HG02571 (cell line): ENCODE measurements around the gene IRF9.

Source experiments
- ATAC-seq: cut with Tn5 transposase; IDR thresholded peaks from one replicate; pipeline ENCODE4 v1.9.1; 2021; ENCODE audit warnings: mild to moderate bottlenecking, moderate library complexity; ENCODE audit not compliant: unreplicated experiment

IRF9 gene

GRCh38 chr14:24160850-24161804 lies at the start of gene IRF9:
TSS of gene IRF9 (plus strand) at chr14:24161265. CDS start at chr14:24162145, 880 bp downstream.
- peak; percentile 70 for ATAC-seq

- ATAC-seq: no peak
These were observed 47.7 kb upstream of the IRF9 start for GRCh38 chr14:24113379-24113800.

GRCh38 chr14:24113801-24114531 lies 47.1 kb upstream of the IRF9 start:
- ATAC-seq: peak; percentile 27

- ATAC-seq: peak; percentile 80
These were observed 46.3 kb upstream of the IRF9 start, which contains the start of the genes DCAF11 and NRL for GRCh38 chr14:24114532-24115421. TSS of gene DCAF11 (plus strand) at chr14:24114777. CDS start at chr14:24115595, 818 bp downstream. TSS of gene NRL (minus strand) at chr14:24114949. CDS start at chr14:24082848, 32,101 bp downstream.

- no peak for ATAC-seq
These were observed 45.5 kb upstream of the IRF9 start for GRCh38 chr14:24115422-24116127.

- ATAC-seq: no peak
These were observed 44.8 kb upstream of the IRF9 start for GRCh38 chr14:24116128-24116814.

GRCh38 chr14:24117179-24117578 lies 43.9 kb upstream of the IRF9 start:
- ATAC-seq: no peak

GRCh38 chr14:24119691-24120090 lies 41.4 kb upstream of the IRF9 start:
- no peak for ATAC-seq

GRCh38 chr14:24121210-24121609 lies 39.9 kb upstream of the IRF9 start:
- no peak for ATAC-seq

GRCh38 chr14:24122416-24122815 lies 38.6 kb upstream of the IRF9 start:
- no peak for ATAC-seq

- no peak for ATAC-seq
These were observed 38.2 kb upstream of the IRF9 start for GRCh38 chr14:24122898-24123297.

- no peak for ATAC-seq
These were observed 37.3 kb upstream of the IRF9 start for GRCh38 chr14:24123424-24124417.

GRCh38 chr14:24126939-24127338 lies 34.1 kb upstream of the IRF9 start:
- no peak for ATAC-seq

- no peak for ATAC-seq
These were observed 33.4 kb upstream of the IRF9 start for GRCh38 chr14:24127673-24128072.

- no peak for ATAC-seq
These were observed 31.6 kb upstream of the IRF9 start for GRCh38 chr14:24129410-24129998.

- no peak for ATAC-seq
These were observed 30.7 kb upstream of the IRF9 start, which contains the start of gene FITM1 for GRCh38 chr14:24130380-24130716. TSS of gene FITM1 (plus strand) at chr14:24130659. CDS start at chr14:24131564, 905 bp downstream.

GRCh38 chr14:24130717-24131548 lies 30.1 kb upstream of the IRF9 start:
- no peak for ATAC-seq
